Measurements from ENCODE around the gene MYPN.

The MYPN gene

DNA sequence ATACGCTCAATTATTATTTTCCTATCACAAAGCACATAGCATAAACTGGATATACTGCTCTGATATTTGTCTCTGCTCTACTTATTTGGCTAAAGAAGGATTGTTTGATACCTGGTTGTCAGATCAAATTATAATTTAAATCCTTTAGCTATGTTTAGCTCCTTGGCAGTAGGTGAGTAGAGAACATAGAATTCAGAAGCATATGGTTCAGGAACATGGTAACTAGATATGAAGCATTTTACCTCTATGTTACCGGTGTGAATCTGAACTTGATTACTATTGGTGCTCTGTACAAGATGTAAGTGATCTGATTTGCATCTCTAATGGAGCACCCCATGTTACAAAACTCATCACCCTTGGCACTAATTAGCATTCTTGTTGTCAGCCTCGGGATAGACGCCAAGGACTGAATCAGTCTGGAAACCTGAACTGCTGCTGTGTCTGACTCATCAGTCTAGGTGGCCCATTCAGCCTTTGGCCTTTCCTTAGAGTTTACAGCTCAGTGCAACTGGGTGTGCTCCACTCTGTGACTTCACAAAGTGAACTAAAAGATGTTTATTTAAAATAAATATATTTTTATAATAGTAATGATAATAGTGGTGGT lies 12.3 kb upstream of the MYPN start:
- DNase-seq, result no peak

DNA sequence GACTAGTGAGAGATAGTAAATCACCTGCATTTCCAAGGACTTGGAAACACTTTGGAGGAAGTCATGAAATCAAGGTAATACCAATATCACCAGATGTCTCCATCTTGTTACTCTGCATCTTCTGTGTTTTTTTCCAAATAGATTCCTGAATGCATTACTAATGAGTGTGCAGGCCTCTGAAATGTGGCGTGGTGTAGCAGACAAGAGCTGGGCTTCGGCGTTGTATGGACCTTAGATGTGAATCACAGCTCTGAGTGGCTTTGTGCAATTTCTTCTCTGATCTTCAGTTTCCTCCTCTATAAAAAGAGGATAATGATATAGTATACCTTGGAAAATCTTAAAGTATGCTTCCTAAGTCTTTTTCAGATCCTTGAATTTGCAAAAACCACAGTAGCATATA lies 9.6 kb upstream of the MYPN start:
- no peak for DNase-seq

DNA sequence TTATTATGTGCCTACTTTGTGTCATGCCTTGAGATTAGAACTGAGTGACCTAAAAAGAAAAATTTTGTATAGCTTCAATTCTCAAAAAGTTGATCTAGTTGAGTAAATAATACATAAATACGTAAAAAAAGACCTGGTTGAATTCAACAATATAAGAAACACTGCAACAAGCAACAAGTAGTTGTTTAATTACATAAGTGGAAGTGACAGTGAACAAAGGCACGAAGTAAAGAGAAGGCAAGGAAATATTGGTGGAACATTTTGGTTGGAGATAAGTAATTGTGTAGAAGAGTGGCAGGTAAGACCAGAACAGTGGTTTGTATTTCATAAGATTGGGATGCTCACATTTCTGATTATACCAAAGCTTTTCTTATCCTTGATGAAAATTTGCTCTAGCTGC lies 8.2 kb upstream of the MYPN start:
- no peak for DNase-seq

DNA sequence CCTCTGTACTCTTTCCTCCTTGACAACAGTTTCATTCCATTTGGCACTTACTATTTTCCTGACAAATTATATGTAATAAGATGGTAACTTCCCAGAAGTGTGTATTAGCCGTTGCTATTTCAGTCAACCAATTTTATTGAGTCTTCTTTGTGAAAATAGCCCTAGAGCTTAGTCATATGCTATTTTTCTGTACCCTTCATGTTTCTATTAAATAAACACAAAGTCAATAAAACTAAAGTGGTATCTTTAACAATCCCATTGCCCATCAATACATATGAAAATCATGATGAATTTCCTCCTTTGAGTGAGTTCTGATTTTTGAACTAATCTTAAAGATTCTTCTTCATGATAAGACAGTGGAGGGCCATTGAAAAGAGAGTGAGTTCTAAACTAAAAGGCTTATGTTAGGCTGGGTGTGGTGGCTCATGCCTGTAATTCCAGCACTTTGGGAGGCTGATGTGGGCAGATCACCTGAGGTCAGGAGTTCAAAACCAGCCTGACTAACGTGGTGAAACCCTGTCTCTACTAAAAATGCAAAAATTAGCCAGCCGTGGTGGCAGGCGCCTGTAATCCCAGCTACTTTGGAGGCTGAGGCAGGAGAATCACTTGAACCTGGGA lies 5.9 kb upstream of the MYPN start:
- no peak for DNase-seq

DNA sequence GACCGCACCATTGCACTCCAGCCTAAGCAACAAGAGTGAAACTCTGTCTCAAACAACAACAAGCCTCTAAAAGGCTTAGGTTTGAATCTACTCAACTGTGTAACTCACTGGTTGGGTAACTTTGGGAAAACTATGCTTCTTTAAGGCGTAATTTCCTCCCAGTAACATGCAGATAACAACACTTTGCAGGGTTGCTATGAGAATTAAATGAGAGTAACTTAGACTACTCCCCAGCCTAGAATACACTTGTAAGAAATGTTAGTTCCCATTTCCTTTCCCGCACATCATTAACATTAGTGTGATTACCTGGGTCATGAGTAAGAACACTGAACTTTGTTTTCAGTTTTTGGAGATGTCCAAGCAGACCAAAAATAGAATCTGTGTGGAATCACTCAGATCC lies 5.4 kb upstream of the MYPN start:
- DNase-seq, result no peak

DNA sequence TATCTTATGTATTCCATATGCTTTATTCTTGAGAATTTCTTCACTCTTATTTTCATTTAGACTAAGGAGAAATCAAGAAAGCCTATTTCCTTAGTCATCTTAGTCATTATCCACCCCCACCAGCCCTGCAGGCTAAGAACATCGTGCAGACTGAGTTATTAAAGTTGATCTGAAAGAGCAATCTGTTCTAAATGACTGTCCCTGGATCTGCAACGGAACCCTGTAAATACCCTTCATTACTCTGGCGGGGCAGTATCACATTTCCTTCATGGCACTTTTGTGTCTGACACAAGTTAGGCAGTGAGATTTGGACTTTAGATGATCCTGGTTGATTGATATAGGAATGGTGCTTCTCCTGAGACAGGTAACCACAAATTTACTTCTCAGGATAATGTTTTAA lies 3.5 kb upstream of the MYPN start:
- DNase-seq, result no peak

DNA sequence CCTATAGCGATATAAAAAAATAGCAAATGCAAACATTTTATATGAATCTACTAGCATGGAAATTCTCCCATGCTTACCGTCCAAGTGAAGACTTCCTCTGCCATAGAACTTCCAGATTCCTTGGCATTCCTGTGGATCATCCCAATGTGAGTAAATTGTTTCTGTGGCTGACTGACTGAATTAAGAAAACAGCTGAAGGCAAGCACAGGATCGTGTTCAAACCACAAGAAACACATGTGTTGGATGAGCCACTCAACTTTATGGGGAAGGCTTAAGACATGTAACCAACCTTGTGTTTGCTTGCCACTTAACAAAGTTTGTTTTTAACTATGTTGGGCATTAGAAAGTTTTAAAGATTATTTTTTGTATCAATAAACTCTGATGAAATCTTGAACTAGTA lies 2.6 kb upstream of the MYPN start:
- DNase-seq, result no peak

DNA sequence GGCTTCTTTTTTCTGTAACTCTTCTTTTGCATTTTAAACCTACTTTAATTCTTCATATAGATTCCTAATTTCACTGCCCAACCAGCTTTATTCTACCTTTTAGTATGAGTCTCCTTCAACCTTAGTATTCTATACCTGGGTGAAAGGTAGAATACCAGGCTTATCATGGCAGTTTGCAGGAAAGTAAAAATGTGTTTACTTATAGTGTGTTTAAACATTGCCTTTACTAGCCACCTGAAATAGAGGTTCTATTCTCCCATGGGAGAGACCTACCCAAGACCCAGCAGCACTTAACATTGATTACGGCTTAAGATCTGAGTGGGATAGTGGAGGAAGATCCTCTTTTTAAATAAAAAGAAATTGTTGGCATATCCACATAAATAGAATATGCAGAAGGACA lies 1.6 kb upstream of the MYPN start:
- DNase-seq, result no peak

DNA sequence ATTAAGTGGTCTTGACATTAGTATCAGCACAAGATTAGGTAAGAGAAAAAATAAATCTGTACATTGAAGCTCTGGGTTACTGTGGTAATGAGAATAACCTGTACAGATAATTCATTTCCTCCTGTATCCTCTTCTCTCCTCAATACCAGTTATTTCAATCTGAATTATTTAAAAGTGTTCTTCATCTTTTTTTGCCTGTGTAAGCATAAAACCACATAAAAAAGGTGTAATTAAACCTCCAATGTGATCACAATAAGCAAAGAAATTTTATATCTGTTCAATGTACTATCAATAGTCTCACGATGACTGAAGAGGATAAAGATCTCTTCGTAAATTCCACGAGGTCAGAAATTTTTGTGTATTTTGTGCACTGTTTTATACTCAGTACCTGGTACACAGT lies 1.2 kb upstream of the MYPN start:
- DNase-seq, result no peak

DNA sequence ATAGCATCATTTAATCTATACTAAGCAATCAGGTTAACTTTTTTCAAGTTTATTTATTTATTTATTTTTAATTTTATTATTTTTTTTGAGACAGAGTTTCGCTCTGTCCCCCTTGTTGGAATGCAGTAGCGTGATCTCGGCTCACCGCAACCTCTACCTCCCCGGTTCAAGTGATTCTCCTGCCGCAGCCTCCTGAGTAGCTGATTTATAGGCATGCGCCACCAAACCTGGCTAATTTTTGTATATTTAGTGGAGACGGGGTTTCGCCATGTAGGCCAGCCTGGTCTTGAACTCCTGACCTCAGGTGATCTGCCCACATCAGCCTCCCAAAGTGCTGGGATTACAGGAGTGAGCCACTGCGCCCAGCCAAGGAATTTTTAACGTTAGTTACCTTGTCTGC lies 635 bp upstream of the MYPN start:
- DNase-seq, result no peak

DNA sequence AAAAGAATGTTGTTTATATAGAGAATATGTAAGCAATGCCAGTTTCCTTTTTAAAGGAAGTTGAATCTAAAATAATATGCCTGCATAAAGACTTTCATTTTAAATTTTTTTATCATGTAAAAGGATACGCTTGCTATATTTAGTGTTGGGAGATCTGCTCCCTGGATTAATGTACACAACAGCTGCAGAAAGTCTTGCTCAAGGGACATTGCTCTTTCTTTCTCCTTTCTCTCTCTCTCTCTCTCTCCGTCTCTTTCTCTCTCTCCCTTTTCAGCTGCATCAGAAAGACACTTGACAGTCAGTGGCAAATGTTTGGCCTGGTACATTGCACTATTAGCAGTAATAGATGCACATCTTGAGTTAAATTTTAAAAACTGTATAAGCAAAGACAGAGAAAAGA lies 739 bp downstream of the MYPN start:
- no peak for DNase-seq

DNA sequence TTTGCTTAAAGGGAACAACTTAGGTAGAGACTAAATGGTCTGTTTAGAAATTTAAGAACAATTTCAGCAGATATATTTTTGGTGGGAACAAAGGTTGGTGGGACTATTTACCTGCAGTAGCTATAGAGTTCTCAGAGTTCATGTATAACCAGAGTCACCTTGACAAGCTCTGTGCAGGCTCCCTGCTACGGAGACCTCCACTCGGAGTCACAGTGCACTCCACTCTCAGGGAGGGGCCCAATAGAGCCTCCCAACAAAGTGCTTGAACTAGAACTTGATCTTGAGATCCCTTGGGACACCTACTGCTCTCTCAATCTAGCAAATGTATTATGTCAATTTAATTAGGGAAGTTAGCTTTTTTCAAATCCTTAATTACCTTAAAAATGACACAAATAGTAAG lies 2.3 kb downstream of the MYPN start:
- DNase-seq, result no peak

DNA sequence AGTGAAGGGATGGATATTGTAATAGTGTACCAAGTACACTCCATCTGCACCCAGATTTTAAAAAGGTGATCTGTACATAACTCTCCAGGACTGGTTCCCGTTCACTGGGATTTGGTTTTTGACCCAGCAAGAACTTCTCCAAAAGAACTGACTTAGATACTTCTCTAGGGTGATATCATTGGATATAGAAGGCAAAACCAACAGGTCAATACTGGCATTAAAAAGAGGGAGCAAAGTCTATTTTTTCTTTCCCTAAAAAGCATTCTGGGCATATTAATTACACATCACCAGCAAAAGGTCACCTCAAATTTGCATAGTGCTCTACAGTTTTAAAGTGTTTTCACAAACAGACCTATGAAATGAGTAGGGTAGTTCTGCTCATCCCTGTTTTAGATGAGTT lies 3.5 kb downstream of the MYPN start:
- no peak for DNase-seq

DNA sequence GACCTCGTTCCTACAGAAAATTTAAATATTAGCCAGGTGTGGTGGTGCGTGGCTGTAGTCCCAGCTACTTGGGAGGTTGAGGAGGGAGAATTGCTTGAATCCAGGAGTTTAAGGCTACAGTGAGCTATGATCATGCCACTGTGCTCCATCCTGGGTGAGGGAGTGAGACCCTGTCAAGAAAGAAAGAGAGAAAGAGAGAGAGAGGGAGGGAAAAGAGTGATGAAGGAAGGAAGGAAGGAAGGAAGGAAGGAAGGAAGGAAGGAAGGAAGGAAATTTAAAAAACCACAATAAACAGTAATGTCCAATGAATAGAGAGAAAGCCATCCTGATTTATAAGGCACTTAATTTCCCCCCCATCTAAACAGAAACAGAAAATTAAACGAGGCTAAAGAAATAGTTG lies 9.4 kb downstream of the MYPN start:
- no peak for DNase-seq

DNA sequence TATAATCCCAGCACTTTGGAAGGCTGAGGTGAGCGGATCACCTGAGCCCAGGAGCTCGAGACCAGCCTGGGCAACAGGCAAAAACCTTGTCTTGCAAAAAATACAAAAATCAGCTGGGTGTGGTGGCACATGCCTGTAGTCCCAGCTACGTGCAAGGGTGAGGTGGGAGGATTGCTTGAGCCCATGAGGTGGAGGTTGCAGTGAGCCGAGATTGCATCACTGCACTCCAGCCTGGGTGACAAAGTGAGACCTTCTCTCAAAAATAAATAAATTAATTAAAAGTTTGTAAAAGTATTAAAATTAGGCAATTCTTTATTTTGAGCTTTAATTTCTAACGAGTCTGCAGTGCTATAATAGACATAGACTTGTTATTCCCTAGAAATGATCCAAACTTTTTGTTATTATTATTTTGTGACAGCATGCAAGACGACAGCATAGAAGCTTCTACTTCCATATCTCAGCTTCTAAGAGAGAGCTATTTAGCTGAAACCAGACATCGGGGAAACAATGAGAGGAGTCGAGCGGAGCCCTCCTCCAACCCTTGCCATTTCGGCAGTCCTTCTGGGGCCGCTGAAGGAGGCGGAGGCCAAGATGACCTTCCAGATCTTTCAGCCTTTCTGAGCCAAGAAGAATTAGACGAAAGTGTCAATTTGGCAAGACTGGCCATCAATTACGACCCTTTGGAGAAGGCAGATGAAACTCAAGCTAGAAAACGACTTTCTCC lies 11.9 kb downstream of the MYPN start:
- DNase-seq, result no peak

DNA sequence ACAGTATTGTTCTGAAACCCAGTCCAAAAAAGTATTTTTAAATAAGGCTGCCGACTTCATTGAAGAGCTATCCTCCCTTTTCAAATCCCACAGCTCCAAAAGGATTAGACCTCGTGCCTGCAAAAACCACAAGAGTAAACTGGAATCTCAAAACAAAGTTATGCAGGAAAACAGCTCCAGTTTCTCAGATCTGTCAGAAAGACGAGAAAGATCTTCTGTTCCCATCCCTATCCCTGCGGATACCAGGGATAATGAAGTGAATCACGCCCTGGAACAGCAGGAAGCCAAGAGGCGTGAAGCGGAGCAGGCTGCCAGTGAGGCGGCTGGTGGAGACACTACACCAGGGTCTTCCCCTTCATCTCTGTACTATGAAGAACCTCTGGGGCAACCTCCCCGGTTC lies 12.6 kb downstream of the MYPN start:
- no peak for DNase-seq

DNA sequence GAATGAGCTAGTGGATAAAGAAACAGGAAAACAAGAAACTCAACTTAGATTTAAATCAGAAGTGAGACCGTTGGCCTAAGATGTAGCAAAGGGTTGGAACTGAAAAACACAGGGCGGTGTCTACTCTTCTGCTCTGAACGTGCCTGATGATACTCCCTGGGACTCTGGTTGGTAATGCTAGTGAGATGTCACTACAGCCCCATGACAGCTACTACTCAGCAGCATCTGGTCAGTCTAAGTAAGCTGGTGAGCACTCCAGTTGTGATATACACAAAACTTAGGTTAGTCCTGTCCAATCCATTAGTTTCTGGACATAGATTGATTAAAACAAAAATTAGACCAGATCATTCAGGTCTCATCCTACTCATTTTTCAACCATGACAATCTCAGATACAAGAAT lies 15.4 kb downstream of the MYPN start:
- DNase-seq, result no peak

DNA sequence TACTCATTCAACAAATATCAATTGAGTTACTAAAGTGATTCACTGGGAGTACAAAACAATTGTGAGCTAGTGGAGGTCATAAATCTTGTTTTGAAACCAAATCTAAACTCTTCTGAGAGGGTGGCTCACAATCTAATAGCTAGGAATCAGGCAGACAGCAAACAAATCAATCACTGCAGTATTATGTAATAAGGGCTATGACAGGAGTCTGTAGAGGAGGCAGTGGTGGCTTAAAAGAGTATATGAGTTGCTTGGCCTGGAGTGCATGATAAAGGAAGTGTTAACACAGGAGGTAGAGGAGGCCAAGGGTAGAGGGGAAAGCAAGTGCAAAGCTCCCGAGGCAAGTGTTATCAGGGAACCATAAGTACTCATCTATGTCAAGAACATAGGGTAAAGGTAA lies 16.5 kb downstream of the MYPN start:
- no peak for DNase-seq

DNA sequence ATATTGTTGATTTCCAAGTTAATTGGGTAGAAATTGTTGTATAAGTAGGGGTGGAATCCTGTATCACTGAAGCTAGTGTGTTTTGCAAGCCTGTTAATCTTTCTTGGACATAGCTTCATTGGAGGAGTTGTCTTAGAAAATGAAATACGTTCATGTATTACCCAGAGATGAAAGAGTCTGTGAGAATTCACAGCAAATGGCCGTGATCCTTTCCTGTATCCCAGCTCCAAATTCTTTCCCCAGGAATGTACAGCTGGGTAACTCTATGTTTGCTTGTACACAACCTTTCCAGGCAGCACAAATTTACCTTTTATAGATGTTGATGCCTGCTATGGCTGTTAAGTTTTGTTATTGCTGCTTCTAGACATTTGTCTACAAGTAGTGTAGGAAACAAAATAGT lies 18.7 kb downstream of the MYPN start:
- DNase-seq, result no peak

DNA sequence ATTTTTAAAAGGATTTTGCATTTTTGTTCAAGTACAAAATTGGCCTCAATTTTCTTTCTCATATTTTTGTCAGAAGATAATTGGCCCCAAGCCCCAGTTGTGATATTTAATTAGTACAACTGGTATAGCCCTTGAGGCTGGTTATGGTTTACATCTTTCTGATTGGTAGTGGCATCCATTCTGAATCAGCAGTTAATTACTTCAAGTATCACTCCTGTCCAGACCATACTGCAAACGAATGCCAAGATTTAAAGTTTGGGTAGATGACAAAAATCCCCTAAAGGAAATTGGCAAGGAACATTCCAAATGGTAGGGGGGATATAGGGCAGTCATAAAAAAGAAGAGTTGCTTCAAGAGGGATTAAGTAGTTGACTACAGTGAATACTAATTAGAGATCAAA lies 23.1 kb downstream of the MYPN start:
- DNase-seq, result no peak

DNA sequence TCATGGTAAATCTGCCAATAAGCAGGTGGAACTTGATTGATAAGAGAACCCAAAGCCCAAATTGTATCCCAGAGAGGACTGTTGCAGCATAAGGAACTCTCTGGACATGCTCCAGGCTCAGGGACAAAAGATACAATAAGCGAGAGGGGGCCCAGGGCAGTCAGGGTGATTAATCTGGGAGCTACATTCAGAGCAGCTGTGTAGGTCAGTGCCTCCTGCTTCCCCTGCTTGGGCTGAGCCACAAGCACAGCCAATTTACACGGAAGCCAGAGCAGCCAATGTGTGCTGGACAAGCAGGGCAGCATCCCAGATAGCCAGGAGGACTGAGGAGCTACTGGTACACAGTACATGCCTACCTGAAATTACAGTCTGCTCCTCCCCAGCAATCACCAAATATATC lies 24.2 kb downstream of the MYPN start:
- DNase-seq, result no peak

DNA sequence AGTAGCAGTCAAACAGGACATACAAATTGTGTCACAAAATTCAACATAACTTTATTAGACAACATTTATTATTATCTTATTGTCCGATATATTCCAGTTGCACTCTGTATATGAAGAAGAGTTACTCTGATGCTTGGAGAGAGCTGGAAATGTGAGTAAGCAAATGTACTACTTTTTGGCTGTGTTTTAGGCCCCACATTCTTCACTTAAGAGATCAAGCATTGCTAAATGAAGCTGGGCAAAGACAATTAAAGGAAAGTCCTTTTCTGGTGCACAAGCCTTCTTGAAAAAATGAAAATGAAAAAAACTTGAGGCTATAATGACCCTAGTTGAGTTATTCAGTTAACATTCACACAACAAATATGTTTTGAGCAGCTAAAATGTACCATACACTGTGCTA lies 26.1 kb downstream of the MYPN start:
- DNase-seq, result no peak

DNA sequence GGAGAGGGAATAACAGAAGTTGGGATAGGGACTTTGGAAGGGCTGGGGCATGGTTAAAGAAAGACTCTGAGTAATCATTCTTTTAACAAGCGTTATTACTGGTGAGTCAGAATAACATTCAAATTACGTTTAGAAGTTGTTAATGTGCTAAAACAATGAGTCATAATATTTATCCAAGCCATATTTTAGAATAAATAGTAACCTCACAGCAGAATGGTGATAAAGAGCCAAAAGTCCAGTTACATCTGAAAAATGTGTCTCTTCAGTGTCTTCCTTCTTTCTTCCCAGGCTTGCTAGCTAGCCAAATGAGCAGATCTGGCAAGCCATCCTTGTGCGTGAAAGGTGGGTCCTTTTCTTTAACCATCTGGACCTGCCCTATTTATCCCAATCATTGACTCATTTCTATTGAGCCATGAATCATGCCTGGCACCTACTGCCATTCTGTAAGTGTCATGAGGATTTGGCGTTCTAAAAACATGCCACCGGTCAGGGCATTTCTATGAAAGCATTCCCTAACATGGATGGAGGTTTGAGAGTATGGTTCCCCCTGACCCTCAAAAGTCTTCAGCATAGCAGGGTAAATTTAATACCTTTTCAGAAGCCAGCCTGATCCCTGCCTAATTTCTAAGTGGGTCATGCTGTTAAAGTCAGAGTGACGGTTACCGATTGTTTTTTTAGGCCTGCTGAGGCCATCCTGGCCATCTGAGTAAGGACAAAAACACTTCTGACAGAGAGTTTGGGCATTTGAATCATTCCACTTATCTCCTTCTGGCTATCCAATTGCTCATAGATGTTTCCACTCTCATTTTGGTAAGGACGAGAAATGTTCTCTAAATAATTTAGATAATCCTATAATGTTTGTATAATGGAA lies 26.9 kb downstream of the MYPN start:
- no peak for DNase-seq

DNA sequence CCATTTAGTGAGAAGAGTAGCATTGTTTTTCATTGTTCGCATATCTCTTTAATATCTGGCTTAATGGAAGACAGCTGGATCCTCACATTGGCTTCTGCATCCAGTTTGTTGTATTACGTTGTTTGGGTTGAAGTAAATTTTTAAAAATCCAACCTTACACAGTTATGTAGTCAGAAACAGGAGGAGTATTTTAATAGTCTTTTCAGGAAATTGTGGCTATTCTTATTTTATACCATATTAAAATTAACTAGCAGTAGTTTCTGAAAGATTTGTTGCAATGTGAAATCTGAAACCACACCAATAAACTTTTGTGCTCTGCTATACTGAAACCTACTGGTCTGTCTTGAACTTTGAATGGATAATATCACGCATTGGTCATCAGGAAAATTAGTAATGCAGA lies 27.9 kb downstream of the MYPN start:
- no peak for DNase-seq
